NCI-H345 treated with DMSO at 0.1 percent for 48 hours (cell line): ENCODE measurements around the gene DCLRE1C.
"Not testable (repeated sequence)": the region's sequence is repeated elsewhere in the genome, so short reads cannot be mapped to it uniquely, and the experiment has no call there.

Experiments used
- DNase-seq: peaks from one replicate; lab custom pipeline; 2025; ENCODE audit not compliant: unreplicated experiment; lab: John Stamatoyannopoulos, UW

DCLRE1C gene

GRCh38 chr10:14954001-14954770, at the start of gene DCLRE1C:
TSS of gene DCLRE1C (minus strand) at chr10:14954096. CDS start at chr10:14954010, 86 bp downstream.
- peak; percentile 89 for DNase-seq

DNA sequence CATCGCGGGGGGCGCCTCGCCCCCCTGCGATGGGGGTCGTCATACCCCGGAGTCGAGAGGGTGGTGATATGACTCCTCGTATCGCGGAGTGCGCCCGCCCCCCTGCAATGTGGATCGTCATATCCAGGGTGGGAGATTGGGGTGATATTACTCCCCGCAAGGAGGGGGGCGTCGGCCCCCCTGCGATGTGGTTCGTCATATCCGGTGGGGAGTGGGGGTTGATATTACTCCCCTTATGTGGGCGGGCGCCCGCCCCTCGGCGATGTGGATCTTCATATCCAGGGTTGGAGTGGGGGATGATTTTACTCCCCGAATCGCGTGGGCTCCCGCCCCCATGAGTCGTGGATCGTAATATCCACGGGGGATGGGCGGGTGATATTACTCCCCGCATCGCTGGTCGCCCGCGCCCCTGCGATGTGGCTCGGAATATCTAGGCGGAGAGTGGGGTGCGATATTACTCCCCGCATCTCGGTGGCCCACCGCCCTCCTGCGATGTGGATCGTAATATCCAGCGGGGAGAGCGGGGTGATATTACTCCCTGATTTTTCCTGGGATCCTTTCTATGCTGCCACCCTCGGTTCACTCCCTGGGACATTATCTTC, 42.2 kb upstream of the DCLRE1C start:
- DNase-seq = no peak

DNA sequence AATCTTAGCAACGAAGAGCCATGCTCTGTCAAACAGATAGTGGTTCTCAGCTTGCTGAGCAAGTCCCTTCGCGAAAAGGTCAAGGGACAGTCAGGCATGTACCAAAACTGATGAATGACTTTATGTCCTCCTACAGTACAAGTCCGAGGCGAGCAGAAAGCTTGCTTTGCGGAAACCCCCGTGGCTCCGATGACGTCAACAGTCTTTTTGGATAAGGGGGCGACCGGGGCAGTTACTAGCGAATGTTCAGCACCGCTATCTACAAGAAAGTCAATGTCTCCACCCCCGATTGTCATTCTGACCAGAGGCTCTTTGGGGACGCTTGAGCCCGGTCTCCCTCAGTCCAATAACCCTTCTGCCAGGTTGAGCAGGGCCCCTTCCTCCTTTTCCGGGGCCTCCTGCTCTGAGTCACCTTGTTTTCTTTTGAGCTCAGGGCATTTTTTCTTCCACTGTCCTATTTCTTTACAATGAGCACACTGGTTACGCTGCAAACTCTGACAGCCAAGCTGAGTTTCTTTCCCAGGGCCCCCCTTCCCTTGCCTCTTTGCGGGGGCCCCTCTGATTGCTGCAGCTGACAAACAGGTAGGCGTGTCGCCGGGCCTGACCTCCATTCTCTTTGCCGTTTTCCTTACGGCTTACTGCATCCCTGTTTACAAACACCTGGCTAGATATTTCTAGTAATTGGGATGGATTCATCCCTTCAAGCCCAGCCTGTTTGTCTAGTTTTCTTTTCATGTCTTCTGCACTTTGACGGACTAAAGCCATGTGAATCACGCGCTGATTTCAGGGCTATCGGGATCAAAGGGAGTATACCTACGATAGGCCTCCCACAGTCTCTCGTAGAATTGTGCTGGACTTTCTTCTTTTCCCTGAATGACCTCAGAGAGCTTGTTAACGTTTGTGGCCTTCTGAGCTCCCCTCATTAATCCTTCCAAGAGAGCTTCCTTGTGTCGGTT, 39.9 kb upstream of the DCLRE1C start:
- not testable (repeated sequence) for DNase-seq

GRCh38 chr10:14992336-14992735, 38.4 kb upstream of the DCLRE1C start:
- DNase-seq = not testable (repeated sequence)

- DNase-seq = not testable (repeated sequence)
Measured at GRCh38 chr10:14991035-14991749, 37.3 kb upstream of the DCLRE1C start.

DNA sequence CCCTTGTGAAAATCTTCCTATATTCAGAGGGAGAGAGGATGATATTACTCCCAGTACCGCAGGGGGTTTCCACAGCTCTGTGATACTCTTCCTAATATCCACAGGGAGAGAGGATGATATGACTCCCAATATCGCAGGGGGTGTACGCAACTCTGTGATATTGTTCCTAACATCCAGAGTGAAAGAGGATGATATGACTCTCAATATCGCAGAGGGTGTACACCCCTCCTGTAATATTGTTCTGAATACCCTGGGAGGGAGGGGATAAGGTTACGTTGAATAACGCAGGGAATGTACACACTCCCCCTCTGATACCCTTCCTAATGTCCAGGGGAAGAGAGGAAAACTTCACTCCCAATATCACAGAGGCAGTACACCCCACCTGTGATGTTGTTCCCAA, 35.7 kb upstream of the DCLRE1C start:
- DNase-seq = not testable (repeated sequence)

DNA sequence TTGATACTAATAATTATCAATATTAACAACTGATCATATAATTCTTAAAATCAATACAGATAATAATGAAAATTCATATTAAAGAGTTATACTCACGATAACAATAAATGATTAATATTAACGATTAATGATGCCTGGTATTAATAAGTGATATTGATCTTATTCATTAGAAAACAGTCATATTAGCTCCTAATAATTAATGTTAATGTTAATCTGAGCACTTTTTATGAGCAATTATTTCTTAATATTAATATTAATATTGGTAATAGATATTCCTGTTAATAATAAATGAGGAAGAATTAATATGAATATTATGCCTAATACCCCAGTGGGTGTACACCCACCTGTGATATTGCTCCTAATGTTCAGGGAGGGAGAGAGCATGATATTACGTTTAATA, 28.8 kb upstream of the DCLRE1C start:
- DNase-seq = no peak

DNA sequence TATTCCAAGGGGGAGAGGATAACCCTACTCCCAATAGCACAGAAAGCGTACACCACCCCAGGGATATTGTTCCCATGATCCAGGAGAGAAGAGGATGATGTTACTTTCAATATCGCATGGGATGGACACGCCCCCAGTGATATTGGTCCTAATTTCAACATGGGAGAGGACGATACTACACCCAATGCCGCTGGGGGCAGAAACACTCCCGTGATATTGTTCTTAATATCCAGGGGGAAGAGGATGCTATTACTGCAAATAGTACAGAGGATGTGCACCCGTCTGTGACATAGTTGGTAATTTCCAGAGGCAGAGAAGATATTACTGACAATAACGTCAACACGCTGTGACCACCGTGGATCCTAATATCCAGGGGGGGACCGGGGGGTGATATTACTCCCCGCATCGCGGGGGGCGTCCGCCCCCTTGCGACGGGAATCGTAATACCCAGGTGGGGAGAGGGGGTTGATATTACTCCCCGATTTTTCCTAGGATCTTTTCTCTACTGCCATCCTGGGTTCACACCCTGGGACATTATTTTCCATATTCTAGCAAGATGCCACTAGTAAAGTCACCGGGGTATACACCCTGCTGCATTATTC, 21.9 kb upstream of the DCLRE1C start:
- no peak for DNase-seq

- DNase-seq = not testable (repeated sequence)
Measured at GRCh38 chr10:14974153-14974998, 20.5 kb upstream of the DCLRE1C start.

DNA sequence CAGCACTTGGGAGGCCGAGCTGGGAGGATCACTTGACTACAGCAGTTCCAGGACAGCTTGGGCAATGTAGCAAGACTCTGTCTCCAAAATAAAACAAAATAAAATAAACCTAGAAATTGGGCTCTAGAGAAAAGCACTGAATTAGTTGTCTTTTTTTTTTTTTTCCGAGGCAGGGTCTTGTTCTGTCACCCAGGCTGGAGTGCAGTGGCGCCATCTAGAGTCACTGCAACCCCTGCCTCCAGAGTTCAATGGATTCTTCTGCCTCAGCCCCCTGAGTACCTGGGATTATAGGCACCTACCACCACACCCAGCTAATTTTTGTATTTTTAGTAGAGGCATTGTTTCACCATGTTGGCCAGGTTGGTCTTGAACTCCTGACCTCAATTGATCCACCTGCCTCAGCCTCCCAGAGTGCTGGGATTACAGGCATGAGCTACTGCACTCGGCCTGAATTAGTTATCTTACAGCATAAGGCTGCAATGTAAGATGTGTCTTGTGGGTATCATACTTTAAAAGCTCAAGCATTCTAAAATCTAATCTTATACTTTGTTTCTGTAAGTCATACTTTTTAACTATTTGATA, 18.1 kb upstream of the DCLRE1C start:
- DNase-seq = no peak

DNA sequence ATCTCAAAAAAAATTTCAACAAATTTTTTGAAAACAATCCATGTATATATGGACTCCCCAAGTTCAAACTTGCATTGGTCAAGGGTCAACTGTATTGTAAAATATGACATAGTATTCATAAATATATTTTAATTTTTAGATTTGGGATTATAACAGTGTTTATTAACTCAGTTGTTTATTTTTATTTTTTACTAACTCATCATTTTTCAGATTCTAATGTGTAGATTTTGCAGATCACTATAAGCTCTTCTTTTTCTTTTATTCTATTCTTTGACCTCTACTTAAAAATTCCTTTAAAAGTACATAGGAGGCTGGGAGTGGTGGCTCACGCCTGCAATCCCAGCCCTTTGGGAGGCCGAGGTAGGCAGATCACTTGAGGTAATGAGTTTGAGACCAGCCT, 14.0 kb upstream of the DCLRE1C start:
- DNase-seq = no peak

GRCh38 chr10:14959221-14960057, 5.5 kb upstream of the DCLRE1C start, which contains the start of gene MEIG1:
TSS of gene MEIG1 (plus strand) at chr10:14959388. CDS start at chr10:14966469, 7,081 bp downstream.
- peak; percentile 70 for DNase-seq

GRCh38 chr10:14958872-14959220, 5.0 kb upstream of the DCLRE1C start:
- DNase-seq = no peak

GRCh38 chr10:14954934-14955333, 1.0 kb upstream of the DCLRE1C start:
- no peak for DNase-seq

GRCh38 chr10:14953424-14954000, 384 bp downstream of the DCLRE1C start:
- DNase-seq = peak; percentile 7

GRCh38 chr10:14952851-14953423, 959 bp downstream of the DCLRE1C start:
- DNase-seq = no peak

DNA sequence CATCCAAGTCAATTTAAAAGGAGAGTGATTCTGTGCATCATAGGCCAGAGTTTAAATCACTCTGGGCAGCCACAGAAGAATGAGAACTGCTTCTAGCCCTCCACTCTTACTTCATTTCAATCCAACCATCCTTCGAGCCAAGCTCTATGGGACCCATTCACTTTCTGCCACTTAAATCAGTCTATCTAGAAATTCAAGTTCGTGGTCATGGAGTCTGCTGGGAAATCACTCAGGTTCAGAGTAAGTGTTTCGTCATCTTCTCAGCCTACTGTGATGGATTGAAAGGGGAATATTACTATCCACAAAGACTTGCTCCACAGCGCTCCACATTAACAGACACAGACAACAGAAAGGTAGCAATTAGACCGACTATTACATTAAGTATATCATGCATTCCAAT, 4.6 kb downstream of the DCLRE1C start:
- no peak for DNase-seq

DNA sequence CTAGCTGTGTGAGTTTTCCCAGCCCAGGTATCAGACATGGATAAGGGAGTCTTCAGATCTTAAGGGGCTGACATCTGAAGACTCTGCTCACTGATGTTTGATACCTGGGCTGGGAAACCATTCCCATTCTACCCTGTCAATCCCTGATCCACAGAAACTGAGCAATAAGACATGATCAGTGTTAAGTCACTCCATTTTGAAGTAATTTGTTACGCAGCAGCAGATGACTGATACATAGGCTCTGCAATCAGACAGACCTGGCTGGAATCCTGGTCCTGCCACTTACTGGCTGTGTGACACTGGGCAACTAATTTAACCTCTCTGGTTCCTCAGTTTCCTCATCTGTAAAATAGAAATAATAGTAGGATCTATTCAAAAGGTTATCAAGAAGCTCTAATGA, 6.6 kb downstream of the DCLRE1C start:
- DNase-seq = no peak
